ENCODE data around the gene ZNF223.

GRCh38 chr19:44055870-44056269 is 4.0 kb downstream of the ZNF223 start:
- no peak for TF ChIP-seq POLR2A (IDR thresholded peaks at IDR 0.05; ENCODE audit: low read depth, low read length)
- no peak for TF ChIP-seq POLR2AphosphoS5 (IDR thresholded peaks at IDR 0.05; ENCODE audit: low read depth, low read length)
- no peak for TF ChIP-seq SPI1 (IDR thresholded peaks at IDR 0.05; ENCODE audit: low read depth, low read length)
- TF ChIP-seq TAF1 (IDR thresholded peaks at IDR 0.05; ENCODE audit: low read depth, low read length), result no peak
- no peak for TF ChIP-seq PAX5 (IDR thresholded peaks at IDR 0.05; ENCODE audit: insufficient read depth, low read length, severe bottlenecking)
- TF ChIP-seq POU2F2 (IDR thresholded peaks at IDR 0.05; ENCODE audit: low read depth, low read length), result no peak
